Stimulated activated CD4-positive, alpha-beta T cell treated with anti-CD3 and anti-CD28 coated beads, Interleukin-2, amount 100 ng/mL, for 24 hours (primary cell): Measurements from ENCODE around the gene C11orf98.
"Not testable (repeated sequence)": the region's sequence is repeated elsewhere in the genome, so short reads cannot be mapped to it uniquely, and the experiment has no call there.

Experiments used
- DNase-seq, 2 donors: peaks; one replicate each; pipeline ENCODE4 v3.0.0-alpha.2; 2020

The C11orf98 gene

GRCh38 chr11:62648967-62649364 is 16.0 kb downstream of the C11orf98 start:
- no peak for DNase-seq

GRCh38 chr11:62648185-62648966 is 16.6 kb downstream of the C11orf98 start:
- no peak for DNase-seq

GRCh38 chr11:62647609-62648005 is 17.4 kb downstream of the C11orf98 start:
- DNase-seq: no peak

- no peak for DNase-seq
These were observed 18.0 kb downstream of the C11orf98 start for GRCh38 chr11:62646825-62647608.

- peak; percentile 100 for DNase-seq
These were observed 18.8 kb downstream of the C11orf98 start, which contains the start of gene GANAB for GRCh38 chr11:62645946-62646824. TSS of gene GANAB (minus strand) at chr11:62646613. CDS start at chr11:62646599, 14 bp downstream.

- DNase-seq: no peak
These were observed 19.4 kb downstream of the C11orf98 start for GRCh38 chr11:62645671-62645945.

GRCh38 chr11:62644220-62644619 is 20.8 kb downstream of the C11orf98 start:
- DNase-seq: no peak

- DNase-seq: no peak
These were observed 32.5 kb downstream of the C11orf98 start for GRCh38 chr11:62632492-62632891.

GRCh38 chr11:62627713-62628112 is 37.3 kb downstream of the C11orf98 start:
- DNase-seq: no peak

- no peak for DNase-seq
These were observed 42.4 kb downstream of the C11orf98 start for GRCh38 chr11:62622476-62623089.

- DNase-seq: peak; percentile 95 to 97
These were observed 43.2 kb downstream of the C11orf98 start, which contains the start of gene B3GAT3 for GRCh38 chr11:62621567-62622470. TSS of gene B3GAT3 (minus strand) at chr11:62621986. CDS start at chr11:62621947, 39 bp downstream.

GRCh38 chr11:62621027-62621566 is 43.9 kb downstream of the C11orf98 start:
- no peak for DNase-seq

GRCh38 chr11:62616957-62617356 is 48.1 kb downstream of the C11orf98 start:
- not testable (repeated sequence) for DNase-seq

GRCh38 chr11:62615521-62615920 is 49.5 kb downstream of the C11orf98 start:
- no peak for DNase-seq

- DNase-seq: peak; percentile 63 to 72
These were observed 50.7 kb downstream of the C11orf98 start for GRCh38 chr11:62614275-62614674.

GRCh38 chr11:62613291-62613778 is 51.7 kb downstream of the C11orf98 start:
- DNase-seq: no peak
